Neuronal stem cell (in vitro differentiated cells): ENCODE results near the gene WWOX.

Source experiments
- DNase-seq: peaks from one replicate; pipeline ENCODE4 v3.0.0-alpha.2; 2013; ENCODE audit warnings: low spot score
- H2AFZ ChIP-seq: one replicate; pipeline ENCODE4 v1.6.1; 2013; ENCODE audit warnings: mild to moderate bottlenecking, low read length, inconsistent platforms
- H2AK5ac ChIP-seq: 2 replicates; pipeline ENCODE4 v1.6.1; 2013; ENCODE audit warnings: low read depth, mild to moderate bottlenecking, inconsistent platforms, low read length, moderate library complexity, mixed read lengths
- H2BK120ac ChIP-seq: 2 replicates; pipeline ENCODE4 v1.6.1; 2013; ENCODE audit warnings: low read depth, mild to moderate bottlenecking, inconsistent platforms, low read length, moderate library complexity, mixed read lengths
- H2BK12ac ChIP-seq: one replicate; pipeline ENCODE4 v1.6.1; 2013; ENCODE audit warnings: low read length, inconsistent platforms
- H2BK15ac ChIP-seq: 2 replicates; pipeline ENCODE4 v1.6.1; 2013; ENCODE audit warnings: mild to moderate bottlenecking, low read length, inconsistent platforms, mixed read lengths
- H2BK5ac ChIP-seq: one replicate; pipeline ENCODE4 v1.6.1; 2013; ENCODE audit warnings: inconsistent platforms, mild to moderate bottlenecking, low read length, moderate library complexity
- H3K14ac ChIP-seq: one replicate; pipeline ENCODE4 v1.6.1; 2013; ENCODE audit warnings: low read length, inconsistent platforms
- H3K18ac ChIP-seq: 2 replicates; pipeline ENCODE4 v1.6.1; 2013; ENCODE audit warnings: low read length, inconsistent platforms
- H3K23ac ChIP-seq: 2 replicates; pipeline ENCODE4 v1.6.1; 2013; ENCODE audit warnings: low read depth, mild to moderate bottlenecking, mixed read lengths, low read length, inconsistent platforms; ENCODE audit not compliant: poor library complexity
- H3K27ac ChIP-seq: replicated peaks from 3 replicates; pipeline ENCODE4 v1.5.1; 2013; ENCODE audit warnings: low read length, inconsistent platforms
- H3K27me3 ChIP-seq, 3 experiments: 2 replicates each; pipeline ENCODE4 v1.6.1; 2013; ENCODE audit warnings: low read length in 3 of 3, mild to moderate bottlenecking in 2 of 3, inconsistent platforms in 1 of 3, low read depth in 1 of 3, mixed read lengths in 1 of 3, moderate library complexity in 1 of 3; ENCODE audit not compliant: control insufficient read depth in 3 of 3, insufficient read depth in 3 of 3
- H3K36me3 ChIP-seq, 2 donors: replicated peaks in 1 of 2; 2 replicates each; pipeline ENCODE4 v1.6.1; 2013; ENCODE audit warnings: low read length in 2 of 2; ENCODE audit not compliant: control insufficient read depth in 2 of 2, insufficient read depth in 2 of 2
- H3K4ac ChIP-seq: 2 replicates; pipeline ENCODE4 v1.6.1; 2013; ENCODE audit warnings: inconsistent platforms, mild to moderate bottlenecking, low read length, moderate library complexity
- H3K4me1 ChIP-seq, 2 donors: 1 replicate in 1 of 2; 2 replicates in 1 of 2; pipeline ENCODE4 v1.6.1; 2013; ENCODE audit warnings: low read length in 2 of 2, low read depth in 1 of 2; ENCODE audit not compliant: control insufficient read depth in 2 of 2, insufficient read depth in 1 of 2
- H3K4me2 ChIP-seq: one replicate; pipeline ENCODE4 v1.6.1; 2013; ENCODE audit warnings: mild to moderate bottlenecking, low read length, inconsistent platforms; ENCODE audit not compliant: insufficient read depth, poor library complexity, severe bottlenecking
- H3K4me3 ChIP-seq, 2 donors: 2 replicates each; pipeline ENCODE4 v1.5.1; 2013; ENCODE audit warnings: low read length in 2 of 2, mild to moderate bottlenecking in 2 of 2, inconsistent platforms in 1 of 2, moderate library complexity in 1 of 2
- H3K79me1 ChIP-seq: one replicate; pipeline ENCODE4 v1.6.1; 2013; ENCODE audit warnings: low read depth, mild to moderate bottlenecking, inconsistent platforms, low read length, moderate library complexity
- H3K9ac ChIP-seq: one replicate; pipeline ENCODE4 v1.6.1; 2013; ENCODE audit warnings: mild to moderate bottlenecking, low read depth, low read length, inconsistent platforms; ENCODE audit not compliant: poor library complexity
- H3K9me3 ChIP-seq, 2 donors: replicated peaks in 1 of 2; 2 replicates each; pipeline versions ENCODE3 to v1.6.1; 2013; ENCODE audit warnings: low read length in 2 of 2, mild to moderate bottlenecking in 2 of 2, inconsistent platforms in 1 of 2, low read depth in 1 of 2, mixed read lengths in 1 of 2, moderate library complexity in 1 of 2; ENCODE audit not compliant: control insufficient read depth in 2 of 2, insufficient read depth in 1 of 2
- H4K8ac ChIP-seq: one replicate; pipeline ENCODE4 v1.6.1; 2013; ENCODE audit warnings: low read depth, mild to moderate bottlenecking, inconsistent platforms, low read length, moderate library complexity
- H4K91ac ChIP-seq: one replicate; pipeline ENCODE4 v1.6.1; 2013; ENCODE audit warnings: low read length, low read depth, mild to moderate bottlenecking, inconsistent platforms; ENCODE audit not compliant: poor library complexity
- WGBS, 2 donors: extraction: QIAGEN DNeasy Blood & Tissue Kit; methylation state at CpG; one replicate each; pipeline ENCODE4 v1.1.7; 2013; ENCODE audit warnings: missing lambda C conversion rate in 2 of 2, mixed read lengths in 1 of 2; ENCODE audit not compliant: insufficient read length in 2 of 2, insufficient replicate concordance in 1 of 2; ENCODE audit errors: extremely low coverage in 2 of 2; 5-methylcytosine and 5-hydroxymethylcytosine counted together

The WWOX gene

GRCh38 chr16:78930561-78930960 lies 831.1 kb downstream of the WWOX start:
- Histone ChIP-seq H2AK5ac (no peak overlapping the region), H3K4me1 (no peaks in the 10 kb centered on the region)

GRCh38 chr16:78931267-78931666 lies 831.8 kb downstream of the WWOX start:
- H2BK12ac ChIP-seq = no peak overlapping the region
- no peak overlapping the region for H4K8ac ChIP-seq
- no peak overlapping the region for H2BK5ac ChIP-seq
- H3K36me3 ChIP-seq = no peaks in the 10 kb centered on the region
- H3K4me3 ChIP-seq = no peak overlapping the region
- no peak overlapping the region for H3K4me2 ChIP-seq
- H2AK5ac ChIP-seq = no peak overlapping the region
- H2BK15ac ChIP-seq = no peak overlapping the region
- H3K14ac ChIP-seq = no peak overlapping the region
- DNase-seq = no peak
- WGBS, 2 donors = no CpG with 5 or more reads among the region's 2 CpGs
- peaks cover 0 to 2% of the 10 kb centered on the region in 2 donors for H3K9me3 ChIP-seq
- no peak overlapping the region for H2AFZ ChIP-seq
- H3K18ac ChIP-seq = no peak overlapping the region
- H3K27ac ChIP-seq = no peak overlapping the region
- H3K4ac ChIP-seq = no peak overlapping the region
- no peak overlapping the region for H3K23ac ChIP-seq
- no peaks in the 10 kb centered on the region for H3K27me3 ChIP-seq
- H2BK120ac ChIP-seq = no peak overlapping the region
- no peaks in the 10 kb centered on the region for H3K4me1 ChIP-seq
- H4K91ac ChIP-seq = no peak overlapping the region
- H3K9ac ChIP-seq = no peak overlapping the region
- H3K79me1 ChIP-seq = no peaks in the 10 kb centered on the region

More at GRCh38 chr16:78930561-78930960, 831.1 kb downstream of the WWOX start:
- no peak overlapping the region for H2BK120ac ChIP-seq
- H3K9ac ChIP-seq = no peak overlapping the region
- no peak overlapping the region for H3K27ac ChIP-seq
- H3K14ac ChIP-seq = no peak overlapping the region
- H3K79me1 ChIP-seq = no peaks in the 10 kb centered on the region
- H3K27me3 ChIP-seq = no peaks in the 10 kb centered on the region
- H3K23ac ChIP-seq = no peak overlapping the region
- H3K9me3 ChIP-seq = peaks cover 0 to 2% of the 10 kb centered on the region in 2 donors
- H3K4me3 ChIP-seq = no peak overlapping the region
- H2AFZ ChIP-seq = no peak overlapping the region
- WGBS, 2 donors = no CpG with 5 or more reads among the region's 4 CpGs
- H2BK12ac ChIP-seq = no peak overlapping the region
- no peak for DNase-seq
- H2BK5ac ChIP-seq = no peak overlapping the region
- no peak overlapping the region for H4K8ac ChIP-seq
- no peaks in the 10 kb centered on the region for H3K36me3 ChIP-seq
- H3K18ac ChIP-seq = no peak overlapping the region
- no peak overlapping the region for H3K4ac ChIP-seq
- no peak overlapping the region for H2BK15ac ChIP-seq
- H4K91ac ChIP-seq = no peak overlapping the region
- no peak overlapping the region for H3K4me2 ChIP-seq

- H4K8ac ChIP-seq = no peak overlapping the region
- no peaks in the 10 kb centered on the region for H3K27me3 ChIP-seq
- no peak overlapping the region for H4K91ac ChIP-seq
- no peak overlapping the region for H2AFZ ChIP-seq
- H3K27ac ChIP-seq = no peak overlapping the region
- no peak overlapping the region for H3K4ac ChIP-seq
- H3K36me3 ChIP-seq = no peaks in the 10 kb centered on the region
- H2BK5ac ChIP-seq = no peak overlapping the region
- no peak overlapping the region for H3K14ac ChIP-seq
- no peak overlapping the region for H3K4me2 ChIP-seq
- H3K4me1 ChIP-seq = no peaks in the 10 kb centered on the region
- WGBS, 2 donors = no CpG with 5 or more reads among the region's 4 CpGs
- no peaks in the 10 kb centered on the region for H3K79me1 ChIP-seq
- H3K9me3 ChIP-seq = peaks cover 0 to 2% of the 10 kb centered on the region in 2 donors
- H3K9ac ChIP-seq = no peak overlapping the region
- H2BK15ac ChIP-seq = no peak overlapping the region
- no peak overlapping the region for H2AK5ac ChIP-seq
- no peak overlapping the region for H2BK12ac ChIP-seq
- H2BK120ac ChIP-seq = no peak overlapping the region
- no peak overlapping the region for H3K4me3 ChIP-seq
- no peak overlapping the region for H3K18ac ChIP-seq
- no peak for DNase-seq
- H3K23ac ChIP-seq = no peak overlapping the region
Observed at GRCh38 chr16:78931678-78932077, 832.2 kb downstream of the WWOX start.

- no peak overlapping the region for H2BK120ac ChIP-seq
- H3K9ac ChIP-seq = no peak overlapping the region
- H3K4me2 ChIP-seq = no peak overlapping the region
- no peak overlapping the region for H2AFZ ChIP-seq
- H2BK15ac ChIP-seq = no peak overlapping the region
- H4K91ac ChIP-seq = no peak overlapping the region
- no peak overlapping the region for H2BK12ac ChIP-seq
- H2AK5ac ChIP-seq = no peak overlapping the region
- H3K4me1 ChIP-seq = no peaks in the 10 kb centered on the region
- no peak overlapping the region for H3K23ac ChIP-seq
- H3K14ac ChIP-seq = no peak overlapping the region
- DNase-seq = no peak
- H3K27ac ChIP-seq = no peak overlapping the region
- H3K79me1 ChIP-seq = no peaks in the 10 kb centered on the region
- no peak overlapping the region for H3K18ac ChIP-seq
- H2BK5ac ChIP-seq = no peak overlapping the region
- H3K27me3 ChIP-seq = no peaks in the 10 kb centered on the region
- no peaks in the 10 kb centered on the region for H3K36me3 ChIP-seq
- H4K8ac ChIP-seq = no peak overlapping the region
- no peak overlapping the region for H3K4ac ChIP-seq
- no peak overlapping the region for H3K4me3 ChIP-seq
- no CpG with 5 or more reads among the region's 9 CpGs for WGBS, 2 donors
- H3K9me3 ChIP-seq = peaks cover 0 to 2% of the 10 kb centered on the region in 2 donors
Observed at GRCh38 chr16:78932355-78932943, 833.0 kb downstream of the WWOX start.
